HPDE6-E6E7 (cell line): Measurements from ENCODE around the gene CNNM2.
"Not testable (repeated sequence)": the region's sequence is repeated elsewhere in the genome, so short reads cannot be mapped to it uniquely, and the experiment has no call there.

Experiments used
- DNase-seq: peaks from one replicate; pipeline ENCODE4 v3.0.0; 2011; ENCODE audit warnings: missing footprints; ENCODE audit errors: extremely low spot score

CNNM2 gene

GRCh38 chr10:102967123-102967522 is 49.0 kb downstream of the CNNM2 start:
- DNase-seq = no peak

GRCh38 chr10:102970562-102971340 is 52.7 kb downstream of the CNNM2 start:
- DNase-seq = no peak

DNA sequence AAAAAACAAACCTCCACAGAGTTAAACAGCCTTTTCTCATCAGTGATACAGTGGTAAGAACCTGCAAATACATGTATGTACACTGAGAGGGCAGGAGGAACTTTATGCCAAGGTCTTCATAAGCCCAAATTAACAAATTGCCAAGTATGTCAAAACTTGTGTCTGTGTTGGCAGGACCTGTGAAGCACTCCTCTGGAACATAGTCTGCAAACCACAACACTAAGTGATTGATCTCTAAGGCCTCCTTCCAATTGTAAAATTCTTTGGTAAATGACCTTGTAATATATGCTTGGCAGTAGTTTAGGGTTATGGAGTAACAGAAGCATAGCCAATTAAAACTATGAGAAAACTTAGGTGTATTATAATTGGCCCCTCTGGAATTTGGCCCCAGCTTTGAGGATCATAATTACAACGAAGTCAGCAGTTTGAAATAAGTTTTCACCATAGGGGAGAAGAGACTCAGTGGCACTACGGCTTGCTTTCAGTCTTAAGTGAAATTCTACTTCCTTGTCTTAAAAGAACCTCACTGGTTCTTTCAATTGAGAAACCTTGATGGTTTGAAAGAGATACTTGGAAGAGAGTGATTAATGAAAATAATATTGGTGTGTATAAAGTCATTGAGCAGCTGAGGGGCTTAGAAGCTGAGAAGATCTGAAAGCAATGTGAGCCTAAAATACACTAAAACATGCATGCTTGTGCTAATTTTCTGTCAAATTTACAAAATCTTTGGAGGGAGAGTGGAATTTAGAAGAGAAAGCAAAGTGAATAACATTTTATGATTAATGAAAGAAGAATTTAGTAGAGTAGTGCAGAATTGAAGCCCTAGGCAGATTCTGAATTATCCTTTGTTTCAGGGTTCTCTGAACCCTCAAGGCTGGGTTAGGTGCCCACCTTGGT is 57.6 kb downstream of the CNNM2 start:
- no peak for DNase-seq

DNA sequence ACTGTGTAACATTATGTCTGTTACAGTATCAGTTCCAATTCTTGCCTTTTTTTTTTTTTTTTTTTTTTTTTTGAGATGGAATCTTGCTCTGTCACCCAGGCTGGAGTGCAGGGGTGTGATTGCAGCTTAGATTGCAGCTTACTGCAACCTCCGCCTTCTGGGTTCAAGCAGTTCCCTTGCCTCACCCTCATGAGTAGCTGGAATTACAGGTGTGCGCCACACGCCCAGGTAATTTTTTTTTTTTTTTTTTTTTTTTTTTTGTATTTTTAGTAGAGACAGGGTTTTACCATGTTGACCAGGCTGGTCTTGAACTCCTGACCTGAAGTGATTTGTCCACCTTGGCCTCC is 58.3 kb downstream of the CNNM2 start:
- DNase-seq = not testable (repeated sequence)

GRCh38 chr10:102982296-102982695 is 64.2 kb downstream of the CNNM2 start:
- DNase-seq = no peak

GRCh38 chr10:102984086-102984485 is 66.0 kb downstream of the CNNM2 start:
- no peak for DNase-seq

DNA sequence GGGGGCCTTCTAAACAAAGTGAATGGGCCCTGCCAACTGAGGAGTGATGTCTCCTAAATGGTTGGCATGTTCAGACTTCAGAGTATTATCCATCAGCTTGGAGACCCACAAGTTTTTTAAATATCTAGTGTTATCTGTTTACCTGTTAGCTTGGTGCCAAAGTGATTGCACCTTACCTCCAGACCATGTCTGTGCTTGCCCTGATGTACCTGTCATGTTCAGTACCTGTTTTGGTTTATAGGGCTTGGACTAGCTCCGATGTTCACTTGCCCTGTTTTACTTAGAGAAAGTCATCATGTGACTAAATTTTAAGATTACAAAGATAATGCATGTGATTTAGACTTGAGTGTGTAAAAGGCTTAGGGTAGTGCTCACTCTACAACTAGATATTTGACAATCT is 67.7 kb downstream of the CNNM2 start:
- DNase-seq = no peak

- DNase-seq = no peak
These were observed 70.6 kb downstream of the CNNM2 start for GRCh38 chr10:102988404-102989314.

GRCh38 chr10:102994531-102995295 is 76.6 kb downstream of the CNNM2 start:
- DNase-seq = no peak

DNA sequence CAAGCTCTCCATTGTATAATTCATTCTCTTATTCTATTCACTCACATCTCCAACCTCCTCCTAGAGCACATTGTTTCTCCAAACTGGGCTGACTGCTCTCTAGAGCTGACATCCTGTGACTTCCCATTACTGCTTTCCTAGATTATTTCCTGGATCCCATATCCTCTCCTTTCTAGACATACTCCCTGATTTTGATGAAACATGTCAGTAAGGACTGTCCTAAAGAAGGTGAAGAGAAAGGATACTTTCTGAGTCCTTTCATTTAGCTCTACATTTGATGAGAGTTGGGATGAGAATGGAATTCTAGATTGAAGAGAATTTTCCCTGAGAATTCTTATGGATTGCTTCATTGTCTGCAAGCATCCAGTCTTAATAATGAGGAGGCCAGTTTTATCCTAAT is 78.8 kb downstream of the CNNM2 start:
- no peak for DNase-seq

DNA sequence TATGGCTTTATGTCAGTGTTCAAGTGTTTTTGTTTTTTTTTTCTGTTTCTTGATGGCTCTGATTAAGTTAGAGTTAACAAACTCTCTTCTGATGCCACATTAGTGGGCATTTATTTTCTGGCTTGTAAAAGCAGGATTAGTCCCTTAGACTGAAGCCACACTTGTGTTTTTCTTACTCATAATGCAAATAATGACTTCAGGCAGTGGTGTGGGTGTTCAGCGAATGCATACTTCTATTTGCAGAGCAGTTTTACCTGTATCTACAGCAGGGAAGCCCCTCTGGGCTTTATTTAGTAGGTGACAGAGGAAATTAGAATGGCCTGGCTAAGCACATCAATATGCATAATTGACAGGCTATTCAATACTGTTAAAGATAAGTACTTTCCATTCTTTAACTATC is 79.9 kb downstream of the CNNM2 start:
- DNase-seq = no peak

DNA sequence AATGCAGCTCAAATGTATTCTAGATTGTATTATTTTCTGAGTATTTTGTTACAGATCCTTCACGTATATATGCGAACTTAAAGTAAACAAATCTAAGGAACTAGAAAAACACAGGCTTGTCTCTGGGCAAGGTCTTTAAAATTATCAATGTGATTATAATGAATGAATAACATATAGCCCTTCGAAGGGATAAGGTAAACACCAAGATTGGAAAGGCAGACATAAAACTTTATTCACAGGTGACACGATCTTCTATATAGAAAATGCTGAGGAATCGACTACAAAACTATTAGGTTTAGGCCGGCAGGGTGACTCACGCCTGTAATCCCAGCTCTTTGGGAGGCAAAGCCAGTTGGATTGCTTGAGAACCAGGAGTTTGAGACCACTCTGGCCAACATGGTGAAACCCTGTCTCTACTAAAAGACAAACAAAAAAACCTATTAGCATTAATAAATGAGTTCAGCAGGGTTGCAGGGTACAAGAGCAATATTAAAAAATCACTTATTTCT is 80.4 kb downstream of the CNNM2 start:
- no peak for DNase-seq

- not testable (repeated sequence) for DNase-seq
These were observed 82.0 kb downstream of the CNNM2 start for GRCh38 chr10:103000050-103000449.

DNA sequence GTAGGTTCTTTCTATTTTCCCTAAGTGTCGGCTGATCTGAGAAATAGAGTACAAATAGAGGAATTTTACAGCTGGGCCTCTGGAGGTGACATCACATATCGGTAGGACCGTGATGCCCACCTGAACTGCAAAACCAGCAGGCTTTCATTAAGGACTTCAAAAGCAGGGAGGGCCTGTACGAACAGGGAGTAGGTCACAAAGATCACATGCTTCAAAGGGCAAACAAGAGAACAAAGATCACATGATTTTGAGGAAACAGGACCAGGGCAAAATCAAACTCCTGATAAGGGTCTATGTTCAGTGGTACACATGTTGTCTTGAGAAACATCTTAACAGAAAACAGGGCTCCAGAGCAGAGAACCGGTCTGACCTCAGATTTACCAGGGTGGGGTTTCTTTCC is 88.9 kb downstream of the CNNM2 start:
- DNase-seq = no peak

DNA sequence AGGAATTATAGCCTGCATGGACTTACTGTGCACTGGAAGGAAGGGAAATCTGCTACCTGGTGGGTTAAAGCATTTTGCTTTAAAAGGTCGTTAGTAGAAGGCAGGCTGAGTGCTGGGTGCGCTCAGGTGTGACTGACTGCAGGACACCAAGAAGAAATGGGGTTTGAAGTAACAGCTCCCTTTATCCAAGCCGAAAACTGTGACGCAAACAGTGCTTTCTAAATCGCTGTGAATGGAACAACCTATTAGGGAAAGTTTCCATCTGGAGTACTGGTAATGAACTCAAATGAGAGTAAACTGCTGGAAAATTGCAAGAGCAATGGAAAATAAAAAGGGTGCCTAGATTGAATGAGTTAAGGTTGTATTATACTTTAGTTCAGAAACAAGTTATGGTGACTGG is 95.3 kb downstream of the CNNM2 start:
- DNase-seq = no peak

DNA sequence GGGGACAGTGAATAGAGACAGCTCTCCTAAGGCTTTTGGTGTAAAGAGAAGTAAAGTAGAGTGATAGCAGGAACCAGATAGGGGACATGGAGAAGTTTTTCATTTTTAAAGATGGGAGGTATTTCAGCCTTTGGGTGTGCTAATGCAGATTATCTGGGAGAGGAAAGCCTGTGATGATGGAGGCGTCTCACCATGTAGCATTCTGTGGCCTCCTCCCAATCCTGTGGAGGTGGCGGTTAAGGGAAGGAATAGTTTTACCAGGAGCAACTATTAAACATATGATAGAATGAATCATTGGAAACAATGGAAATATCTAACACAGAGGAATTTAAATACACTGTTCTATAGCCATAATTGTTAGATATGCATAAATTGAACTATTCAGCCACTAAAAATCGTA is 101.3 kb downstream of the CNNM2 start:
- DNase-seq = no peak

- no peak for DNase-seq
These were observed 103.2 kb downstream of the CNNM2 start for GRCh38 chr10:103021150-103021899.

DNA sequence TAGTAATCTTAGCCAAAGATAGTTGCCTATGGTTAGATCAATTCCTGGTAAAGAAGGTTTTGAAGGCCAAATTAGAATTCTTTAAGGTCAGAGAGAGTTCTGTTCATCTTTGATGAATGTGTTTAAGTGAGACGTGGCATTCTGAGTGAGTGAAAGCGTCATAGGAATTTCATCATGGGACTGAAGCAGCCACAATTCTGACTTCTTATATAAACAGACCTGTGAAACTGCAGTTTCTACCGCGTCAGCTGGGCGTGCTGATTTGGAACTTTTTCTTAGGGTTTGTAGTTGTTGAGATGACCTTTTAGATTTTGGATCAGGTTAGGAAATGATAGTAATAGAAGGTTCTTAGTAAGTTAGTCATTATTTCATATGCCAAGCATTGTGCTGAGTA is 103.8 kb downstream of the CNNM2 start:
- no peak for DNase-seq

- no peak for DNase-seq
These were observed 107.6 kb downstream of the CNNM2 start for GRCh38 chr10:103025696-103026095.

- DNase-seq = no peak
These were observed 120.5 kb downstream of the CNNM2 start for GRCh38 chr10:103038570-103038969.
